ENCODE data around the gene HTRA3.
A peak's percentile ranks its signal among the peaks of the same experiment; 100 is the strongest.

HTRA3 gene

DNA sequence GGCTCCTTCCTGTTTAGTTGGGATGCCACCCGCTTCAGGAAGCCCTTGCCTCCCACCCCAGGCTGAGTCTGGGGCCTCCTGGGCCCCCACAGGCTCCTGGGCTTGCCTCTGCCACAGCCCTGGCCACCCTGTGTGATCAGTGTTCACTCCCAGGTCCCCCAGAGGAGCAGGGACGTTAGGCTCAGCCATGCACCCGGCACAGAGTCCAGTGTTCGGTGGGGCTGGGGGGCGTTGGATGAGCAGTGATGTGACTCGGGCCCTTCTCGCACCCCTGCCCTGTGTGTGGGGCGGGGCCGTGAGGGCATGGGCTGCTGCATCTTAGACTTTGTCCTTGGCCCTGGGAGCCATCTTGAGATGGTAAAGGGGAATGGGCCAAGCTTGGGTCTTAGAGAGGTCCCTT lies 29.9 kb upstream of the HTRA3 start:
- no peak for DNase-seq (ENCODE audit: extremely low read depth, low read depth)
- no peak for TF ChIP-seq CTCF (IDR thresholded peaks at IDR 0.05; ENCODE audit: low read depth, low read length)

DNA sequence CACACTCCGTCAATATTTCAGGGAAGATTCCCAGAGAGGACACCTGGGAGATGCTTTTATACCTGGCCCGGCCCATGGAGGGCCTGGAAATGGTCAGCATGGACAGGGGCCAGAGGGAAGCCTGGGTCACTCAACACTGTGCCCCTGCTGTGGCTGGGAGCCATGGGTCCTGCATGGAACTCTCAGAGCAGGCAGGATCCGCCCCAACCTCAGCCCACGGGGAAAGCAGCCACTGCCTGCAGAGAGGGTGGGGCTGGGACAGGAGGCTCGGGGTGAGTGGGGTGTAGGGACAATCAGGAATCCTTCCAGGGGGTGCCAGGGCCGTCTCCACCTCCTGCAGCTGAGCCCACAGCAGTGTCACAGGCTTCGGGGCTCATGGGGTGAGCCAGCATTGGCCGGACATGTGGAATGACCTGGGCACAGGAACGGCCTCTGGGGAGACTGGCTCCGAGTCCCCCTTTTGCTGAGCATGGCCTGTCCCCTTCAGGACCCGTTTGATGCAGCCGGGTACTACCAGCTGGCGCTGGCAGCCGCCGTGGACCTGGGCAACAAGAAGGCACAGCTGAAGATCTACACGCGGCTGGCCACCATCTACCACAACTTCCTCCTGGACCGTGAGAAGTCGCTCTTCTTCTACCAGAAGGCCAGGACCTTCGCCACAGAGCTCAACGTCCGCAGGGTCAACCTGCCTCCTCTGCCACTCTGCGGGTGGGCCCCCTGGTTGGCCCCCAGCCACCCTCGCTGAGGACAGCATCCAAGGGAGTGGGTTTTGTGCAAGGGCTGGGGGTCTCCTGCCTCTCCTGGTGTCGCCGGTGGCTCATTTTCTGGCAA lies 29.1 kb upstream of the HTRA3 start:
- no peak for DNase-seq (ENCODE audit: extremely low read depth, low read depth)

GRCh38 chr4:8241211-8241779 lies 28.3 kb upstream of the HTRA3 start:
- TF ChIP-seq CTCF (IDR thresholded peaks at IDR 0.05; ENCODE audit: low read depth, low read length) = no peak
- no peak for DNase-seq (ENCODE audit: extremely low read depth, low read depth)

More for the DNA sequence above, 29.1 kb upstream of the HTRA3 start:
- TF ChIP-seq CTCF (IDR thresholded peaks at IDR 0.05; ENCODE audit: low read depth, low read length) = no peak

GRCh38 chr4:8241895-8242696 lies 27.5 kb upstream of the HTRA3 start:
- peak; percentile 99 for TF ChIP-seq CTCF (IDR thresholded peaks at IDR 0.05; ENCODE audit: low read depth, low read length)
- peak; percentile 90 for DNase-seq (ENCODE audit: extremely low read depth, low read depth)

GRCh38 chr4:8242782-8243560 lies 26.6 kb upstream of the HTRA3 start:
- no peak for DNase-seq (ENCODE audit: extremely low read depth, low read depth)
- TF ChIP-seq CTCF (IDR thresholded peaks at IDR 0.05; ENCODE audit: low read depth, low read length) = no peak

- no peak for TF ChIP-seq CTCF (IDR thresholded peaks at IDR 0.05; ENCODE audit: low read depth, low read length)
Measured at GRCh38 chr4:8244001-8244757, 25.4 kb upstream of the HTRA3 start.

More at GRCh38 chr4:8244001-8244757, 25.4 kb upstream of the HTRA3 start:
- DNase-seq (ENCODE audit: extremely low read depth, low read depth) = no peak
